Left colon (tissue), 2 donors: Measurements from ENCODE around the gene ELOVL1. TPM values are rescaled to one million over a fixed set of nuclear protein-coding genes. Genes with fewer than 3 reads are reported as not detected.
"Not testable (repeated sequence)": the region's sequence is repeated elsewhere in the genome, so short reads cannot be mapped to it uniquely, and the experiment has no call there.

Source experiments
- ATAC-seq: fragments of 200-7000 bp; cut with Tn5 transposase; one replicate; pipeline ENCODE4 v1.9.1; 2020; ENCODE audit warnings: mild to moderate bottlenecking, moderate library complexity
- DNase-seq, 2 donors: peaks; one replicate each; pipeline ENCODE4 v3.0.0-alpha.2; 2020
- intact Hi-C, 2 donors: fragments of 100-400 bp; cut with DNase I in 1 of 2; cut with micrococcal nuclease in 1 of 2; formaldehyde crosslinking; loops; one replicate each; pipeline versions ENCODE4 v1.11.2 to v1.14.0; 2022; cut with DNase I, micrococcal nuclease
- total RNA-seq, 2 donors: library from RNA; stranded (reverse); fragmentation: NEBNext Ultra II Directional; extraction: Animal tissue kit (Norgen Biotek cat#: 25700); gene quantifications; one replicate each; pipeline ENCODE4 v1.2.1, GENCODE V29; 2021
- donor health status: DM: no; HTN: no; CAD: no.
- donor health status: DM: yes; HTN: yes; CAD: no.

Gene ELOVL1
- total RNA-seq, 2 donors from 2014 or later = 135 to 152 TPM

DNA sequence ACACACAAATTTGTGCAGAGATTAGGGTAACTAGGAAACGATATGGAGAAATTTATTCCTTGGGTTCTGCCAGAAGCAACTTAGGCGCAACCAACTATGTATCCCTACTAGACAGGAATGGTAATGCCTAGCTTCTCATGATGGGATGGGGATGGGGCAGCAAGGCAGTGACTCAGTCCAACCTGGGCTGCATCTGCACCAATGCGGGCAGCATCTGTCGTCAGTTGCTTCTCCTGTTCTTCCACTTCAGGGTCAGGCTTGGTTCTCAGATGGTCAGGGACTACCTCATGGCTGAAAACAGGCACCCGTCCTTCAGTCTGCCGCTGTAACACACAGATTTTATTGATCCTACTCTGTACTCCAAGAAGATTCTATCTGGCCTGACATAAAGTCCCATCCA is 18.9 kb upstream of the ELOVL1 start:
- DNase-seq (no peak), ATAC-seq (no peak)
- intact Hi-C loops = no loop called here

DNA sequence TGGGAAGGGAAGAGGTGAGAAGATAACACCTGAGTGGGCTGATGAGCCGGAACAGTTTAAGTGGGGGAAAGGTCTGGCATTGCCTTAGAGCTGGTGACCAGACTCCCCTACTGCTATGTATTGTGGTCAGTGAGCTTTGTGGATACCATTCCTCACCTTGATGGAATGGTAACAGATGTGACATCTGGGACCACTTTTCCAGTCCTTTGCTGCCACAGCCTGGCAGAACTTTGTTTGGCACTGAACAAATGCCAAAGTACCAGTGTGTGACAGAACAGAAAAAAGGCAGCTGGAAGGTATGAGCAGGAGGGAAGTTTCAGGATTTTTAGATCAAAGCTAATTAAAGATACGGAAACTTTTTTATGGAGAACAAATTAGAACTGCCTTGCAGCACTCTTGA is 15.6 kb upstream of the ELOVL1 start:
- intact Hi-C loops = no loop called here
- ATAC-seq (peak; percentile 57), DNase-seq (no peak)

DNA sequence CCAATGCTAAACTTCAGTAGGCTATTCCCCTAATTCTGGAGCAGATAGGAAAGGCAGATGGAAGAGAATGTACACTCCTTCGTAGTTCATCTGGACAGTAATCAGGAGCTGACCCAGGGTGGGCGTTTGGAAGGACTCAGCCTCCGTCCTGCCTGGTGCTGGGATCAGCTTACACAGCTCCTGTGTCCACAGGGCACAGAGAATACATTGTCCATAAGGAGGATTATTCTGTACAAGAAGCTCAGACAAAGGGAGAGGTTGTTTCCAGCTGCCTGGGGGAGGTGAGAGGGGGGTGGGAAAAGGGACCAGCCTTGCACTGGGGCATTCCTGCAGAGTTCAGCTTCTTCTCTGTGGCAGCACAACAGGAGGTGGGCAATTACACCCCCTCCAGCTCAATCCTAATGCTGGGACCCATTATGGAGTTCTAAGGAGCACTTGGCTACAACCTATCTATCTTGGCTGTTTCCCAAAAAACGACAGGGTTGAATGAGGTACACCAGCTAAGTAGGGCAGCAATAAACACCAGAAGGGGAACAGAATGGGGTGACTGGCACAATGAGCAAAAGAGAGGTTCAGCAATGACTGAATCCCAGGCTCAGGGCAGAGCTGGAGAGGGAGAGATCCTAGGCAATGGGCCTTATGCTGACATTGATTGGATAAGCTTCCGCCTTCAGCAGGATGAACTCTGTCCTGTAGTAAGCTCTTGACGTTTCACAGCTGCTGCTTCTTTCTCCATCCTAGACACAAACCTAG is 14.4 kb upstream of the ELOVL1 start:
- ATAC-seq = peak; percentile 57

DNA sequence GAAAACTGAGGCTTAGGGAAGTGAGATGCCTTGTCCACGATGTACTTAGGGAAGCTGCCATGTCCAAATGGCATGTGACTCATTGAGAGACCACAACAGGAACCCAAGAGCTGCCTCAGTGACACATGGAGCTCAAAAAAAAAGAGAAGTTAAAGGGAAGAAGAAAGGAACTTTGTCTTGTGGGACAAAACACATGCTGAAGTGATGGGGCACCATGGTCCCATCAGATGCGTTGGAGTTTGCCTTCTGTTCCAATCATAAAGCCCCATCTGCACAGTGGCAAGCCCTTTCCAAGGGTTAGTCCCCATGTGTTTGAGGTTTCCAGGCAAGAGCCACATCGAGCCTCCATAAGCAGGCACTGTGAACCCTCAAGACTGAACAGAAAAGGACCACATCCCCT is 13.8 kb upstream of the ELOVL1 start:
- intact Hi-C loops = no loop called here
- ATAC-seq (no peak), DNase-seq (no peak)

More for the DNA sequence above, 14.4 kb upstream of the ELOVL1 start:
- no peak for DNase-seq
- intact Hi-C loops = no loop called here

DNA sequence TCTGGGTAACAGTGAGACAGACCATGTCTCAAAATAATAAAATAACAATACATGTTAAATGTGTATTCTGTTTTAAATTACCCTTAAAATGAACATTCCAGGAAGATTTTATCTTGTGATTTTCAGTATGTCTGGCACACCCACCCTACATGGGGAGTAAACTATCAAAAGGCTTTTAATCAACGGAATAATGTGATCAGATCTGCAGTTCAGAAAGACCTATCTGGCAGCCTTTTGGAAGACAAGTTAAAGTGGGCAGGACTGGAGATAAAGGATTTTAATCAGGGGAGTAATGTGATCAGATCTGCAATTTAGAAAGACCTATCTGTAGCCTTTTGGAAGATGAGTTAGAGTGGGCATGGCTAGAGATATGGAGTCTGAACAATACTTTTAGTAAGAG is 11.7 kb upstream of the ELOVL1 start:
- no peak for DNase-seq
- no peak for ATAC-seq
- intact Hi-C loops = no loop called here

DNA sequence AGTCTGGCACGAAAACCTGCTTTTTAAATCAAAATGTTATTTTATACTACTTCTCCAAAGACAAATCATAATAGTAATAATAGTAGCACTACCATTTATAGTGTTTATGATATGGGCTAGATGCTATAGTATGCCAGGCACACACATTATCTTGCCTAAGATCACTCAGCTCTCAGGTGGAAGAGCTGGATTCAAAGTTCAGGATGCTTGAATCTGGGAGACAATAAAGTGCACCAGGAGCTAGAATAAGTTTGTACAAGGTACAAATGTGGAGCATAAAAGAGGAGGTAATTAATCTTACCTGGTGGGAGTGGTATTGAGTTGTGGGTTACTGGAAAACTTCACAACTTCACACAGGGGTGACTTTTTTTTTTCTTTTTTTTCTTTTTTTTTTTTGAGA is 10.0 kb upstream of the ELOVL1 start:
- intact Hi-C loops = no loop called here
- ATAC-seq = peak; percentile 55
- DNase-seq = no peak

DNA sequence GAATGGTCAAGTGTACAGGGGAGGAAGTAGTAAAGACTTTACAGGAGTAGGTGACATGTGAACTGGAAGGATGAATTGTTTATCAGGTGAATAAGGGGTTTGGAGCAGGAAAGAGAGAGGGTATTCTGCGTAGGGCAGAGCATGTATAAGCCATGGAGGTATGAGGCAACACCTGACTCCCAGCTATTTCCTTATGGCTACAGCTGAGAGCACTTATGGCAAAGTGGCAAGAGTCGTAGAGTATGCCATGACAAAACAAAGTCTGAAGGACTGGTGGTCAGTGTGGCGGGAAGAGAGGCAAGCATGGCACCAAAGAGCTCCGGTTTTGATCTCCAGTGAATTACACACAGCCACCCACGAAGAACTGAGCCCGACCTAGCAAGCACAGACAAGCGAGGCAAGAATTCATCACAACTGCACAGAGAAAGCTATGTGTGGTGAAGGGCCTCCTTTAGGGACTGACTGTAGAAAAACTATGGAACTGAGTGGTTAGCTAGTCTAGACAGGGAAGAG is 9.0 kb upstream of the ELOVL1 start:
- DNase-seq = no peak
- intact Hi-C loops = no loop called here
- peak; percentile 28 for ATAC-seq

DNA sequence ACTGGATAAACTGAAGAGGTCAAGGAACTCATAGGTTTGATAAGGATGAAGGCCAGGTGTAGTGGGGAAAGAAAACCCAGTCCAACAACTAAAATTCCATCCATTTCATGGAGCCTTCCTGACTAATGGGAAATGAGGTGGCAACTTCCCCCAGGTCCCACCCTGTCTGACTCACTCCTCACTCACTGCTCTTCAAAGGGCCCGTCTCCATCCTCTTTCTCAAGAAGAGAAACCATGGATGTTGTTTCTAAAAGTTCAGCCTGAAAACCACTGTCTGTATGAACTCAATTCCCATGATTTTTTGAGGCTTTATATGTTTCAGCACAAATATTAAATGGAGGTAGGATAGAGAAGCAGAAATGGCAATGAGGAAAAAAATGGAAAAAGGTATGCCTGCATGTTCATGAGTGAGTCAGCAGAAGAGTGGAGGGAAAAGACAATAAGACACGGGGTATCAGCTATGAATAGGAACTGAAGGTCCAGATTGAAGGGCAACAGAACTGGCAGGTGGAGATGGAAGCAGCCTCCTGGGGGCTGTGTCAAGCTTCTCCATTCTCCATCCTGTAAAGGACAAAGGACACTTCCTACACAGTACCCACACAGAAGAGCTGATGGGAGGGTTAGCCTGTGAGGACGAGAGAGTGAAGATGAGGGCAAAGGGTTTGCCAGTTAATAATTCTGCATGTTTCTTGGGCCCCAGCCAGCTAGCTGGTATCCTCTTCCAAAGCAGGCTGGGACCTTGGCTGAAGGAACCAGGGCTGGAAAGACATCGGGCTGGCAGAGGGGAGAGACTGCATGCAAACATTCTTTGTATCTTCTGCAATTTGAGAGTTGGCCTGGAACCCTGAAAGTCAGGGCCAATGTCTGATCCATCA is 5.5 kb upstream of the ELOVL1 start:
- ATAC-seq = peak; percentile 34
- DNase-seq = no peak
- intact Hi-C loops = no loop called here

DNA sequence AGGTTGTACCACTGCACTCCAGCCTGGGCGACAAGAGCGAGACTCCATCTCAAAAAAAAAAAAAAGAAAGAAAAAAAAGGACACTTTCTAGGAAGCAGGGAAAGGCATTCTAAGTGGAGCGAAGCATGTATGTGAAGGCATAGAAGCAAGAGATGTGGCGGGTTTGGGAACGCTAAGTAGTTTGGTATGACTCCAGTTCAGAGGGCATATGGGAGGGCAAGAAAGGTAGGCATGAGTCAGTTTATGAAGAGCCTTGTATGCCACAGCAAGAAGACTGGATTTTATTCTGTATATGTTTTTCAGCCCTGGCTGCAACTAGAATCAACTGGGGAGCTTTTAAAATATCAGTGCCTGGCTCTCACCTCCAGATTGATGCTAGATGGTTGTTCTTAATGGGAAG is 4.4 kb upstream of the ELOVL1 start:
- ATAC-seq (no peak), DNase-seq (no peak)

DNA sequence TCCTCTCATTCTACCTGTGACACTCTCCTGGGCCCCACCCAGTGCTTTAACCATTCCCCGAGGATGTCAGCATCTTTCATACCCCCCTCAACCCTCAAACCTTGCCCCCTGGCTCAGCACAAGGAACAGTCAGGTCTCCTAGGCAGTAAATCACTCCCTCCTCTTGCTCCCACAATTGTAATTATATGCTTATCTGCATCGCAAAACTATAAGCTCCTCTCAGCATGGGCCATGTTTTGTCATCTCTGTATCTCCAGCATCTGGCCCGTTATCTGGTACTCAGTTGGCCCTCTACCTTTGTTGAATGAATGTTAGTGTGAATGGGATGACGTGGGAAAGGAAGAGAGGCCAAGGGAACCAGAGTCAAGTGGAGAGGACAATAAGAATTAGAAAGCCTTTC is 2.8 kb upstream of the ELOVL1 start:
- DNase-seq = no peak
- ATAC-seq = no peak
- intact Hi-C loops = no loop called here

More for the DNA sequence above, 4.4 kb upstream of the ELOVL1 start:
- intact Hi-C loops = no loop called here

DNA sequence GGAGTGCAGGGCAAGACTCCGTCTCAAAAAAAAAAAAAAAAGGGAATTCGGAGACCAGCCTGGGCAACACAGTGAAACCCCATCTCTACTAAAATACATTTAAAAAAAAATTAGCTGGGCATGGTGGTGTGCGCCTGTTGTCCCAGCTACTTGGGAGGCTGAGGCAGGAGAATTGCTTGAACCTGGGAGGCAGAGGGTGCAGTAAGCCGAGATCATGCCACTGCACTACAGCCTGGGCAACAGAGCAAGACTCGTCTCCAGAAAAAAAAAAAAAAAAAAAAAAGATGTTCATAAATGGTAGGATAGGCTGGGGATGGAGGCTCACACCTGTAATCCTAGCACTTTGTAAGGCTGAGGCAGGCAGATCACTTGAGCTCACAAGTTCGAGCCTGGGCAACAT is 2.0 kb upstream of the ELOVL1 start:
- ATAC-seq, intact Hi-C loops, DNase-seq: not testable (repeated sequence)

DNA sequence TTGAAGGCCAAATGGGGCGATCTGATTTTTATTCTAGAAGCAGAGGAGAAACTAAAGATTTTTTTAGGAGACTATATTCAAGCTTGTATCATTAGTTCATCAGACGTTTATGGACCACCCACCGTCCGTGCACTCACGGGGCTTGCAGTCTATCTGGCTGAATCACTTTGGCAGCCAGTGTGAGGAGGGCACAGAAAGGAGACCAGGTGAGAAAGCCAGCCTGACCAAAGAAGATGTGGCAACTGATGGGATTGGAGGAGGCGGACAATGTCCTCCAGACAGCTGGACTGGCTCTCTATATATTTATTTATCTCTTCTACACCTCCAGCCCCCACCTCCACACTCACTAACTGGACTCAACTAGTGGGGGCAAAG is 822 bp upstream of the ELOVL1 start:
- intact Hi-C loops = no loop called here

DNA sequence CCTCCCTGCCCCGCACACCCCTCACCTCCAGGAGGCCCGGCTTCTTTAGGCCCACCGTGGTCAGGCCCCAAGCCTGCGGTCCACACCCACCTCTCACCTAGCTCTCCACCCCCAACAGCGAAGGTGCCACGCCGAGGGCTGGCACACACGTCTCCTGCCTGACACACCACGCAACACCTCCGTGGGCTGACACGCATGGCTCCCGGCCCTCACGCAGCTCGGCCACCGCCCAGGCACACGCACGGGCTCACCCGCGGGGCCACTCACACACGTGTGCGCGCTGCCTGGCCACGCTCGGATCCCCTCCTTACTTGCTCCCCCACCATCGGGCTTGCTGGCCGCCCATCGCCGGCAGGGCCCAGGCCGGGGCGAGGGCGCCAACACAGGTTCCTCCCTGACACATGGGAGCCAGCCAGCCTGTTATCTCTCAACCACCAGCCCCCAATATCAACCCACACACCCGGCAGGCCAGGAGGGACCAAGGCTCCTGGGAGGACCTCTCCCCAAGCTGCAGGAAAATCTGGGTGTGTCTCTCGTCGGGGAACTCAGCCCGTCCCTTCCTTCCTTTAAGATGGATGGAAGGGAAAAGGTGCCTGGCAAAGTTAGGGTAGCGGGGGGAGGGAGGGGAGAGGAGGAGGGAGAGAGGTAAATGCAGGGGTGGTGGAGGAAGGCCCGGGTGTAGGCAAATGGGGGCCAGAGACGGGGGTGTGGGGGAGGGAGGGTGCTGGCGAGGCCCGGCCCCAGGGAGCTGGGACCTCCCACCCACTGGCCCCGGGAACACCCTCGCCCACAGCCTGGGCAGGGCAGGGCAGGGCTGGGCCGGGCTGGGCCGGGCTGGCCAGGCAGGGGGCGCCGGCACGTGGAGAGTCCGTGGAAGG is 546 bp downstream of the ELOVL1 start:
- DNase-seq (peak; percentile 50 to 53), ATAC-seq (peak; percentile 68)
- intact Hi-C loops = no loop called here

More for the DNA sequence above, 822 bp upstream of the ELOVL1 start:
- DNase-seq (no peak), ATAC-seq (no peak)

DNA sequence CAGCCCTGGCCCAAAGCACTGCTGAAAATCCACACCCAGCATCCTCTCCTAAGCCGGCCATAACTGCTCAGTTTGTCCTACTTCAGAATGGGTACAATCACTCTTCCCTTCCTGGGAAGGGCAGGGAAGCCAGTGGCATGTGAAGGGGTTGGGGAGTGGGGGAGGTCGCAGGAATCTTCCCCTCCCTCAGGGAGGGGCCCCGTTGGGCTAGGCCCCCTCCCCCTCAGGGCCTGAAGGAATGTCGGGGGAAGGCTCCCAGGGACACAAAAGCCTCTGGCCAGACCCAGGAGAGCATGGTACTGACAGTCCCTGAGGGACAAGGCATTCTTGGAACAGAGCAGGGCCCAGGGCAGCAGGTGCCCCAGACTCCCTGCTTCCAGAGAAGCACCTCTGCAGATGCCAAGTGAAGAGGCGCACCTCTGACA is 1.2 kb downstream of the ELOVL1 start:
- ATAC-seq (peak; percentile 11), DNase-seq (no peak)
- intact Hi-C loops = no loop called here

DNA sequence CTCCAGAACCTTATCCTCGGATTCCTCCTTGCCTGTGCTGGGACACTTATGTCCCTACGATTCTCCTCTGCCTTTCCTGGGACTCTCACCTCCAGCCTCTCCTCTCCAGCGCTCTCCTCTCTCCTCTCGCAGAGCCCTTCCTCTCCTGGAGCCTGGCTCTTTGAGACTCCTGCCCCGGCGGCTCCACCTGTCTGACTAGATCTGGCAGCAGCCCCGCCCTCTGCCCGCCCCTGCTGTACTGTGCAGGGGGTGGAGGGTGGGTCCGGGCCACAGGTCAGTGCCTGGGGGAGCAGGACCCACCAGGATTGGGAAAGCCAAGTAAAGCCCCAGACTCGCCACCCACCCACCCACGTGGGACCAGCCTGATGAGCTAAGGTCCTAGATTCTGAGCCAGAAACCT is 1.6 kb downstream of the ELOVL1 start:
- intact Hi-C loops = no loop called here
- peak; percentile 60 for ATAC-seq
- peak; percentile 88 to 90 for DNase-seq

DNA sequence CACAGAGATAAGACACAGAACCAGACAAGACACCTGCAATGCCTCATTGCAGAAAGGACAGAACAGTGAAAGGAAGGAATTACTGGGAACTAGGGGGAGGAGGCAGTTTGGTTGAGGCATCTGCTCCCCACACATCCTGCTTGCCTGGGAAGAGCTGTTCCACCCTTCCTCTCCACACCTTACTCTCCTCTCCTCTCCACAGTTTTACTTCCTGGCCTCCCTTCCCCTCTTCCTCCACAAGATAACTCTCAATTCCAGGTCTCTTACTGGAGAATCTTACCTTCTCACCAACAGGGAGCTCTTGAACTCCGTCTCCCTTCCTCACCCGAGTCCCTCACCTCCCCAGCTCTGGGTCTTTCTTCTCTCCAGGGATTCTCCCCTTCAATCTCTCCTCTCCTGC is 2.1 kb downstream of the ELOVL1 start:
- intact Hi-C loops = no loop called here
- ATAC-seq = no peak
- DNase-seq = no peak

DNA sequence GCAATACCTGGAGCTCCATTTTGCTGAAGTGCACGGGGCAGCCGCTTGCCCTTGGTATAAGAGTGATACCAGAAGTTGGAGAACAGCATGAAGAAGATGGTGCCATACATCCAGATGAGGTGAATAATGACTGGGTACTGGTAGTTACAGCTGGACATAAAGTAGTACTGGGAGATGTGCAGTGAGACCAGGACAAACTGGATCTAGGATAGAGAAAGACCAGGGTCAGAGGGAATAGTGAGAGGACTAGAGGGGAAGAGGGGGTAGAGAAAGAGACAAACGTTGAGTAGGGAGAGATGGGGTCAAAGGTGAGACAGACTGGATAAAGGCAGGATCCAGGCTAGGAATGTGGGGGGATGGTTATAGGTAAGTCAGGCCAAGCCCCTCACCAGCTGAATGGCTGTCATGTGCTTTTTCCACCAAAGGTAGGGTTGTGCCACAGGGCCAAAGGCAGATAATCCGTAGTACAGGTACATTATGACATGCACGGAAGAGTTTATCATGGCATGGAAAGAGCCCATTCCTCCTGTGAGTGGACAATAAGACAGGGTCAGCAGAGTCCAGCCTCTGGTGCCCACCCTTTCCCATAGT is 3.8 kb downstream of the ELOVL1 start:
- ATAC-seq (no peak), DNase-seq (no peak)
- intact Hi-C loops = no loop called here

DNA sequence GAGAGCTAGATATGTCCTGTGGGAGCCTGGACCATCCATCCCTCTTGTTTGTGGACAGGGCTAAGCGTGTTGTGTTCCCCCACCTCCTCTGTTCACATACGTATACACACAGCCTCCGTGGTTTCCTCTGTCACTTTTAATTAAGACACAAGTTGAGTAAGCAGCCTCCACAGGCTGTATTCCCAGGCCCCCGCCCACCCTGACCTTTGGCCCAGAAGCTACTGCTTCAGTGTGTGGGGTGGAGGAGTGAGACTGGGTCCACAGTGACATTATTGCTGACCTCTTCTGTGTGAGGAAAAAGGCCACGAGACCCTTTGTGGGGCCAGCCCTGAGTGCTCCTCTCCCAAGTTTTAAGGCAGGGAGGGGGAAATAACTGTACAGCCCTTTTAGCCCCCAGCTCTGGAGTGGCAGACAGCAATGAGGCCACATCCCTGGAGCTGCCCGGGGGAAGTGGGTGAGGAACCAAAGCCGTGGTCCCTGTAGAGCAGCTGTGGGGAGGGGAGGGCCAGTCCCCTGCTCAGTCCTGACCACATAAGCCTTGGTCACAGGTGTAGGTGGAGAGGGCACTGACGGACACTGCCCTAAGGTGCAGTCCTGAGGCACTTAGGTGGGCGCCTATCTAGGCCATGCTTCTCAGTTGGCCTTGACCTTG is 4.4 kb downstream of the ELOVL1 start:
- intact Hi-C loops = no loop called here
- ATAC-seq = no peak
- DNase-seq = peak in 1 of 2 donors; percentile 51
